BLaER1 (cell line): ENCODE results near the gene PDHX.

Experiments
- H3K27ac ChIP-seq: shearing (Covaris generic); formaldehyde crosslinking; 2 replicates; pipeline ENCODE4 v1.8.1; 2022
- H3K27me3 ChIP-seq: shearing (Covaris generic); formaldehyde crosslinking; 2 replicates; pipeline ENCODE4 v1.8.1; 2022
- H3K36me3 ChIP-seq: shearing (Covaris generic); formaldehyde crosslinking; 2 replicates; pipeline ENCODE4 v1.8.1; 2022
- H3K4me1 ChIP-seq: shearing (Covaris generic); formaldehyde crosslinking; 2 replicates; pipeline ENCODE4 v1.8.1; 2022
- H3K4me2 ChIP-seq: shearing (Covaris generic); formaldehyde crosslinking; 2 replicates; pipeline ENCODE4 v1.8.1; 2022
- H3K4me3 ChIP-seq: shearing (Covaris generic); formaldehyde crosslinking; 2 replicates; pipeline ENCODE4 v1.8.1; 2022
- H3K9ac ChIP-seq: shearing (Covaris generic); formaldehyde crosslinking; 2 replicates; pipeline ENCODE4 v1.8.1; 2022
- H3K9me3 ChIP-seq: shearing (Covaris generic); formaldehyde crosslinking; 2 replicates; pipeline ENCODE4 v1.8.1; 2022
- H4K20me1 ChIP-seq: shearing (Covaris generic); formaldehyde crosslinking; 2 replicates; pipeline ENCODE4 v1.8.1; 2022
- Cebpa-rat ChIP-seq: shearing (Covaris generic); IDR thresholded peaks from 2 replicates; pipeline ENCODE4 v1.8.1; 2022

PDHX gene

GRCh38 chr11:34941688-34942087 is 25.3 kb downstream of the PDHX start:
- H3K4me2 ChIP-seq = no peak overlapping the region
- no peak overlapping the region for H3K27ac ChIP-seq
- H3K27me3 ChIP-seq = no peaks in the 10 kb centered on the region
- peaks cover 19% of the 10 kb centered on the region for H3K9me3 ChIP-seq
- H3K9ac ChIP-seq = no peak overlapping the region
- no peak for TF ChIP-seq Cebpa-rat
- H3K36me3 ChIP-seq = peaks cover 32% of the 10 kb centered on the region
- no peaks in the 10 kb centered on the region for H3K4me1 ChIP-seq
- H4K20me1 ChIP-seq = no peaks in the 10 kb centered on the region
- no peak overlapping the region for H3K4me3 ChIP-seq

GRCh38 chr11:34944692-34945091 is 28.3 kb downstream of the PDHX start:
- Histone ChIP-seq H3K4me3 (no peak overlapping the region), H3K9ac (no peak overlapping the region), H3K27me3 (no peaks in the 10 kb centered on the region), H3K27ac (no peak overlapping the region), H4K20me1 (no peaks in the 10 kb centered on the region), H3K4me1 (no peaks in the 10 kb centered on the region), H3K4me2 (no peak overlapping the region), H3K9me3 (peaks cover 19% of the 10 kb centered on the region), H3K36me3 (peaks cover 36% of the 10 kb centered on the region)
- no peak for TF ChIP-seq Cebpa-rat

GRCh38 chr11:34948696-34949095 is 32.3 kb downstream of the PDHX start:
- Histone ChIP-seq H3K9ac (no peak overlapping the region), H3K27me3 (no peaks in the 10 kb centered on the region), H3K36me3 (peaks cover 22% of the 10 kb centered on the region), H3K9me3 (peaks cover 11% of the 10 kb centered on the region), H3K4me3 (no peak overlapping the region), H3K4me2 (no peak overlapping the region), H3K4me1 (no peaks in the 10 kb centered on the region), H3K27ac (no peak overlapping the region), H4K20me1 (no peaks in the 10 kb centered on the region)
- no peak for TF ChIP-seq Cebpa-rat

- Histone ChIP-seq H3K27ac (no peak overlapping the region), H3K9ac (no peak overlapping the region), H4K20me1 (no peaks in the 10 kb centered on the region), H3K9me3 (no peaks in the 10 kb centered on the region), H3K4me2 (no peak overlapping the region), H3K36me3 (peaks cover 35% of the 10 kb centered on the region), H3K4me1 (no peaks in the 10 kb centered on the region), H3K27me3 (no peaks in the 10 kb centered on the region), H3K4me3 (no peak overlapping the region)
- TF ChIP-seq Cebpa-rat = no peak
Observed at GRCh38 chr11:34953955-34954354, 37.5 kb downstream of the PDHX start.

- no peaks in the 10 kb centered on the region for H3K27me3 ChIP-seq
- TF ChIP-seq Cebpa-rat = no peak
- peaks cover 38% of the 10 kb centered on the region for H3K36me3 ChIP-seq
- H4K20me1 ChIP-seq = no peaks in the 10 kb centered on the region
- H3K27ac ChIP-seq = no peak overlapping the region
- H3K9me3 ChIP-seq = no peaks in the 10 kb centered on the region
- no peaks in the 10 kb centered on the region for H3K4me1 ChIP-seq
- H3K4me3 ChIP-seq = no peak overlapping the region
- no peak overlapping the region for H3K9ac ChIP-seq
- no peak overlapping the region for H3K4me2 ChIP-seq
Observed at GRCh38 chr11:34957206-34957605, 40.8 kb downstream of the PDHX start.

- Histone ChIP-seq H3K4me1 (no peaks in the 10 kb centered on the region), H3K36me3 (peaks cover 38% of the 10 kb centered on the region), H3K9me3 (no peaks in the 10 kb centered on the region), H4K20me1 (no peaks in the 10 kb centered on the region), H3K4me2 (no peak overlapping the region), H3K4me3 (no peak overlapping the region), H3K27me3 (no peaks in the 10 kb centered on the region), H3K9ac (no peak overlapping the region), H3K27ac (no peak overlapping the region)
- TF ChIP-seq Cebpa-rat = no peak
Observed at GRCh38 chr11:34957606-34958005, 41.2 kb downstream of the PDHX start.

DNA sequence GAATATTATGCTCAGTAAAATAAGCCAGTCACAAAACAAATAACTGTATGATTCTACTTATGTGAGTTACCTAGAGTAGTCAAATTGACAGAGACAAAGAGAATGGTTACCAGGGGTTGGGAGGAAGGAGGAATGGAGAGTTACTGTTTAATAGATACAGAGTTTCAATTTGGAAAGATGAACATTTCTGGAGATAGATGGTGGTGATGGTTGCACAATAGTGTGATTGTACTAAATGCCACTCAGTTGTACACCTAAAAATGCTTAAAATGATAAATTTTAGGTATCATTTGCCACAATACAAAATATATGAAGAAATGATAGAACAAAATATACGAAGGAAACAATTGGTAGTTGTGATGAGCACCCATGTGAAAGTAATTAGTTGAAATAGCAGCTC is 43.4 kb downstream of the PDHX start:
- no peaks in the 10 kb centered on the region for H3K9me3 ChIP-seq

DNA sequence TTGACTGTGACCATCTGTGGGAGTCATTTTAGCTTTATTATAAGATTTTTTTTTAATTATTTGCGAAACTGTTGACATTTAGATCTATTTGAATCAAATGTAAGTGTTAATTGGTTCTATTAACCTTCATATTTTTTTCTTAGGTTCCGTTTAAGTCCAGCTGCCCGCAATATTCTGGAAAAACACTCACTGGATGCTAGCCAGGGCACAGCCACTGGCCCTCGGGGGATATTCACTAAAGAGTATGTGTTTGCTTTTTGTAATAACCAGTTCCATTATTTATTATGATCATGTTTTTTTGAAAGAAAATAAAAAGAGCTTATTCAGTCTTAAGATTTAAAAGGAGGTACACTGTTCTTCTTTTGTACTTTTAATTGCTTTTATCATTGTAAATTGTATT is 43.9 kb downstream of the PDHX start:
- Histone ChIP-seq H4K20me1 (no peaks in the 10 kb centered on the region), H3K27me3 (no peaks in the 10 kb centered on the region), H3K4me2 (no peak overlapping the region), H3K4me1 (no peaks in the 10 kb centered on the region), H3K27ac (no peak overlapping the region), H3K4me3 (no peak overlapping the region), H3K9me3 (no peaks in the 10 kb centered on the region), H3K36me3 (peaks cover 48% of the 10 kb centered on the region), H3K9ac (no peak overlapping the region)
- TF ChIP-seq Cebpa-rat = no peak

More for the DNA sequence above, 43.4 kb downstream of the PDHX start:
- Histone ChIP-seq H3K27me3 (no peaks in the 10 kb centered on the region), H3K4me1 (no peaks in the 10 kb centered on the region), H3K36me3 (peaks cover 44% of the 10 kb centered on the region), H3K27ac (no peak overlapping the region), H3K4me3 (no peak overlapping the region), H4K20me1 (no peaks in the 10 kb centered on the region), H3K9ac (no peak overlapping the region), H3K4me2 (no peak overlapping the region)
- no peak for TF ChIP-seq Cebpa-rat

GRCh38 chr11:34962034-34962433 is 45.6 kb downstream of the PDHX start:
- Histone ChIP-seq H3K4me1 (no peaks in the 10 kb centered on the region), H3K36me3 (peaks cover 59% of the 10 kb centered on the region), H3K4me2 (no peak overlapping the region), H4K20me1 (no peaks in the 10 kb centered on the region), H3K27ac (no peak overlapping the region), H3K27me3 (no peaks in the 10 kb centered on the region), H3K9me3 (no peaks in the 10 kb centered on the region), H3K9ac (no peak overlapping the region), H3K4me3 (no peak overlapping the region)
- no peak for TF ChIP-seq Cebpa-rat

DNA sequence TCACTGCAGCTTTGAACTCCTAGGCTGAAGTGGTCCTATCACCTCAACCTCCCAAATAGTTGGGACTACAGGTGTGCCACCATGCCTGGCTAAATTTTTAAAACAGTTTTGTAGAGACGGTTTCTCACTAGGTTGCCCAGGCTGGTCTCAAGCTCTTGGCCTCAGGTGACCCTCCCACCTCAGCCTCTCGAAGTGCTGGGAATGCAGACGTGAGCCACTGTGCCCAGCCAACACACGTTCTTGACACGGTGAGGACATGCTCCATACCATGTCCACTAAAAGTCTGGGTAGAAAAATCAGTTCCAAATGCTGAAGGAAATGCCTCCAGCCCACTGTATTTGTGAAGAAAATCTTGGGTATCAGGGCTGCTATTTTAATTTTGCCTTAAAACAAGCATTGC is 46.9 kb downstream of the PDHX start:
- H3K9ac ChIP-seq = no peak overlapping the region
- no peak overlapping the region for H3K4me3 ChIP-seq
- H3K27ac ChIP-seq = no peak overlapping the region
- H3K4me2 ChIP-seq = no peak overlapping the region
- no peaks in the 10 kb centered on the region for H3K9me3 ChIP-seq
- H3K27me3 ChIP-seq = no peaks in the 10 kb centered on the region
- TF ChIP-seq Cebpa-rat = no peak
- no peaks in the 10 kb centered on the region for H4K20me1 ChIP-seq
- H3K36me3 ChIP-seq = peaks cover 58% of the 10 kb centered on the region
- H3K4me1 ChIP-seq = no peaks in the 10 kb centered on the region

- no peak for TF ChIP-seq Cebpa-rat
- H3K36me3 ChIP-seq = peaks cover 62% of the 10 kb centered on the region
- H3K9ac ChIP-seq = no peak overlapping the region
- no peaks in the 10 kb centered on the region for H3K9me3 ChIP-seq
- no peak overlapping the region for H3K4me2 ChIP-seq
- H3K27me3 ChIP-seq = no peaks in the 10 kb centered on the region
- H3K4me3 ChIP-seq = no peak overlapping the region
- H4K20me1 ChIP-seq = no peaks in the 10 kb centered on the region
- H3K4me1 ChIP-seq = no peaks in the 10 kb centered on the region
- no peak overlapping the region for H3K27ac ChIP-seq
Observed at GRCh38 chr11:34964610-34965331, 48.4 kb downstream of the PDHX start.
